ENCODE measurements around the gene SPATA20. TPM values are rescaled to one million over a fixed set of nuclear protein-coding genes. Genes with fewer than 3 reads are reported as not detected.

The SPATA20 gene
- total and polyA plus RNA-seq, 2 of the 13 experiments (the other 11 are each of a cell fraction or from before 2014, with no cell fraction given), result 36.1 to 64.8 TPM

DNA sequence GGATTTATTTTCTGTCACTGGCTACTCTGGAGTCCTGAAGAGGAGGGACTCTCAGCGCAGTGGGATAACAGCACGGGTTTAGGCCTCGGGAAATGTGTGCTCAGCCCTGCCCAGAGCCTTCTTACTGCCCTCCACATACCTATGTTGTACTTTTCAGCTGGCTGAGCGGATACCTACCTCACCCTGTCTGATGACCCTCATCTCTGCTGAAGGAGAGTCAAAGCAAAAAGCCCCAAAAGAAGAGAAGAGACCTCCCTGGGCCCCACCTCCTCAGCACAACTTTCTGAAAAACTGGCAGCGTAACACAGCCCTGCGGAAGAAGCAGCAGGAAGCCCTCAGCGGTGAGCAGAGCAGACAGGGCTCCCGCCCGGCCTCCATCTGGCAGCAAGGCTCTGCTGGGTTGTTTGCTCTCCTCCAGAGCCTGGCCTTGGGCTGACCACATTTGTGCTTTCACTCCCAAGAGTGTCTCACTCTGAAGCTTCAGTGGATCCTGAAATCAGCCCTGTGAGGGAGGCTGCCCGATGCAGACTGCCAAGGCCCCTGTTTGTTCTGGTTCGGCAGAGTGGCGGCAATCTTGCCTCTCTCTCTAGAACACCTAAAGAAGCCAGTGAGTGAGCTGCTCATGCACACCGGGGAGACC is 28.5 kb upstream of the SPATA20 start (continued):
- TF ChIP-seq, protein P1, sequence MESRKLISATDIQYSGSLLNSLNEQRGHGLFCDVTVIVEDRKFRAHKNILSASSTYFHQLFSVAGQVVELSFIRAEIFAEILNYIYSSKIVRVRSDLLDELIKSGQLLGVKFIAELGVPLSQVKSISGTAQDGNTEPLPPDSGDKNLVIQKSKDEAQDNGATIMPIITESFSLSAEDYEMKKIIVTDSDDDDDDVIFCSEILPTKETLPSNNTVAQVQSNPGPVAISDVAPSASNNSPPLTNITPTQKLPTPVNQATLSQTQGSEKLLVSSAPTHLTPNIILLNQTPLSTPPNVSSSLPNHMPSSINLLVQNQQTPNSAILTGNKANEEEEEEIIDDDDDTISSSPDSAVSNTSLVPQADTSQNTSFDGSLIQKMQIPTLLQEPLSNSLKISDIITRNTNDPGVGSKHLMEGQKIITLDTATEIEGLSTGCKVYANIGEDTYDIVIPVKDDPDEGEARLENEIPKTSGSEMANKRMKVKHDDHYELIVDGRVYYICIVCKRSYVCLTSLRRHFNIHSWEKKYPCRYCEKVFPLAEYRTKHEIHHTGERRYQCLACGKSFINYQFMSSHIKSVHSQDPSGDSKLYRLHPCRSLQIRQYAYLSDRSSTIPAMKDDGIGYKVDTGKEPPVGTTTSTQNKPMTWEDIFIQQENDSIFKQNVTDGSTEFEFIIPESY (CRISPR knock-in tag; IDR thresholded peaks at IDR 0.05), result no peak
- TF ChIP-seq KDM5A (IDR thresholded peaks at IDR 0.05; ENCODE audit: borderline replicate concordance, low read length) (no peak), SMC3 (IDR thresholded peaks at IDR 0.05; ENCODE audit: low read length) (no peak), EHMT2 (IDR thresholded peaks at IDR 0.05; ENCODE audit: borderline replicate concordance, low read depth, low read length) (no peak), JARID2 (CRISPR knock-in tag; IDR thresholded peaks at IDR 0.05; ENCODE audit: insufficient replicate concordance) (no peak), TAF1 (CRISPR knock-in tag; IDR thresholded peaks at IDR 0.05) (peak; percentile 24; the same call in 1 of the 2 replicates), SRSF1 (optimal IDR thresholded peaks at IDR 0.05; ENCODE audit: low read depth, low read length) (no peak), ZNF558 (CRISPR knock-in tag; IDR thresholded peaks at IDR 0.05; ENCODE audit: borderline replicate concordance) (peak; percentile 31; the same call in 1 of the 2 replicates), ZNF354B (CRISPR knock-in tag; IDR thresholded peaks at IDR 0.05) (no peak), EP300 (IDR thresholded peaks at IDR 0.05; ENCODE audit: low read depth in 2 of 2, low read length in 2 of 2) (peak in 1 of 2 experiments; percentile 21; a peak in 1 of 4 replicates), EP300 (CRISPR knock-in tag; IDR thresholded peaks at IDR 0.05; ENCODE audit: borderline replicate concordance) (no peak), ERF (CRISPR knock-in tag; IDR thresholded peaks at IDR 0.05) (no peak), ZNF431 (CRISPR knock-in tag; IDR thresholded peaks at IDR 0.05; ENCODE audit: borderline replicate concordance, low read depth) (no peak), CCDC6 (CRISPR knock-in tag; IDR thresholded peaks at IDR 0.05) (no peak; the same call in 1 of the 2 replicates), SALL1 (CRISPR knock-in tag; IDR thresholded peaks at IDR 0.05) (peak; percentile 37; the same call in 1 of the 2 replicates)
- TF ChIP-seq, protein P2, sequence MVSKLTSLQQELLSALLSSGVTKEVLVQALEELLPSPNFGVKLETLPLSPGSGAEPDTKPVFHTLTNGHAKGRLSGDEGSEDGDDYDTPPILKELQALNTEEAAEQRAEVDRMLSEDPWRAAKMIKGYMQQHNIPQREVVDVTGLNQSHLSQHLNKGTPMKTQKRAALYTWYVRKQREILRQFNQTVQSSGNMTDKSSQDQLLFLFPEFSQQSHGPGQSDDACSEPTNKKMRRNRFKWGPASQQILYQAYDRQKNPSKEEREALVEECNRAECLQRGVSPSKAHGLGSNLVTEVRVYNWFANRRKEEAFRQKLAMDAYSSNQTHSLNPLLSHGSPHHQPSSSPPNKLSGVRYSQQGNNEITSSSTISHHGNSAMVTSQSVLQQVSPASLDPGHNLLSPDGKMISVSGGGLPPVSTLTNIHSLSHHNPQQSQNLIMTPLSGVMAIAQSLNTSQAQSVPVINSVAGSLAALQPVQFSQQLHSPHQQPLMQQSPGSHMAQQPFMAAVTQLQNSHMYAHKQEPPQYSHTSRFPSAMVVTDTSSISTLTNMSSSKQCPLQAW (CRISPR knock-in tag; IDR thresholded peaks at IDR 0.05), result no peak
- TF ChIP-seq, protein P3, sequence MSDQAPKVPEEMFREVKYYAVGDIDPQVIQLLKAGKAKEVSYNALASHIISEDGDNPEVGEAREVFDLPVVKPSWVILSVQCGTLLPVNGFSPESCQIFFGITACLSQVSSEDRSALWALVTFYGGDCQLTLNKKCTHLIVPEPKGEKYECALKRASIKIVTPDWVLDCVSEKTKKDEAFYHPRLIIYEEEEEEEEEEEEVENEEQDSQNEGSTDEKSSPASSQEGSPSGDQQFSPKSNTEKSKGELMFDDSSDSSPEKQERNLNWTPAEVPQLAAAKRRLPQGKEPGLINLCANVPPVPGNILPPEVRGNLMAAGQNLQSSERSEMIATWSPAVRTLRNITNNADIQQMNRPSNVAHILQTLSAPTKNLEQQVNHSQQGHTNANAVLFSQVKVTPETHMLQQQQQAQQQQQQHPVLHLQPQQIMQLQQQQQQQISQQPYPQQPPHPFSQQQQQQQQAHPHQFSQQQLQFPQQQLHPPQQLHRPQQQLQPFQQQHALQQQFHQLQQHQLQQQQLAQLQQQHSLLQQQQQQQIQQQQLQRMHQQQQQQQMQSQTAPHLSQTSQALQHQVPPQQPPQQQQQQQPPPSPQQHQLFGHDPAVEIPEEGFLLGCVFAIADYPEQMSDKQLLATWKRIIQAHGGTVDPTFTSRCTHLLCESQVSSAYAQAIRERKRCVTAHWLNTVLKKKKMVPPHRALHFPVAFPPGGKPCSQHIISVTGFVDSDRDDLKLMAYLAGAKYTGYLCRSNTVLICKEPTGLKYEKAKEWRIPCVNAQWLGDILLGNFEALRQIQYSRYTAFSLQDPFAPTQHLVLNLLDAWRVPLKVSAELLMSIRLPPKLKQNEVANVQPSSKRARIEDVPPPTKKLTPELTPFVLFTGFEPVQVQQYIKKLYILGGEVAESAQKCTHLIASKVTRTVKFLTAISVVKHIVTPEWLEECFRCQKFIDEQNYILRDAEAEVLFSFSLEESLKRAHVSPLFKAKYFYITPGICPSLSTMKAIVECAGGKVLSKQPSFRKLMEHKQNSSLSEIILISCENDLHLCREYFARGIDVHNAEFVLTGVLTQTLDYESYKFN (CRISPR knock-in tag; conservative IDR thresholded peaks at IDR 0.05), result 0 out of 2 replicates have a peak, but pooled peaks have one; percentile 11
- TF ChIP-seq, protein P4, sequence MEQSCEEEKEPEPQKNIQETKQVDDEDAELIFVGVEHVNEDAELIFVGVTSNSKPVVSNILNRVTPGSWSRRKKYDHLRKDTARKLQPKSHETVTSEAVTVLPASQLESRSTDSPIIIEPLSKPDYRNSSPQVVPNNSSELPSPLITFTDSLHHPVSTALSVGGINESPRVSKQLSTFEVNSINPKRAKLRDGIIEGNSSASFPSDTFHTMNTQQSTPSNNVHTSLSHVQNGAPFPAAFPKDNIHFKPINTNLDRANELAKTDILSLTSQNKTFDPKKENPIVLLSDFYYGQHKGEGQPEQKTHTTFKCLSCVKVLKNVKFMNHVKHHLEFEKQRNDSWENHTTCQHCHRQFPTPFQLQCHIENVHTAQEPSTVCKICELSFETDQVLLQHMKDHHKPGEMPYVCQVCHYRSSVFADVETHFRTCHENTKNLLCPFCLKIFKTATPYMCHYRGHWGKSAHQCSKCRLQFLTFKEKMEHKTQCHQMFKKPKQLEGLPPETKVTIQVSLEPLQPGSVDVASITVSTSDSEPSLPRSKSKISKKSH (CRISPR knock-in tag; IDR thresholded peaks at IDR 0.05; ENCODE audit: borderline replicate concordance), result 0 out of 2 replicates have a peak, but pooled peaks have one; percentile 32
- TF ChIP-seq, protein P5, sequence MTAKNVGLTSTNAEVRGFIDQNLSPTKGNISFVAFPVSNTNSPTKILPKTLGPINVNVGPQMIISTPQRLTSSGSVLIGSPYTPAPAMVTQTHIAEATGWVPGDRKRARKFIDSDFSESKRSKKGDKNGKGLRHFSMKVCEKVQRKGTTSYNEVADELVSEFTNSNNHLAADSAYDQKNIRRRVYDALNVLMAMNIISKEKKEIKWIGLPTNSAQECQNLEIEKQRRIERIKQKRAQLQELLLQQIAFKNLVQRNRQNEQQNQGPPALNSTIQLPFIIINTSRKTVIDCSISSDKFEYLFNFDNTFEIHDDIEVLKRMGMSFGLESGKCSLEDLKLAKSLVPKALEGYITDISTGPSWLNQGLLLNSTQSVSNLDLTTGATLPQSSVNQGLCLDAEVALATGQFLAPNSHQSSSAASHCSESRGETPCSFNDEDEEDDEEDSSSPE (CRISPR knock-in tag; IDR thresholded peaks at IDR 0.05), result peak; percentile 15; the same call in 1 of the 2 replicates

Measured in HepG2 (cell line).